Natural killer cell (primary cell): ENCODE results near the gene CCDC88B. TPM values are rescaled to one million over a fixed set of nuclear protein-coding genes. Genes with fewer than 3 reads are reported as not detected.

Experiments
- ATAC-seq, 3 donors: fragments of 150-1000 bp in 2 of 3; fragments of 200-7000 bp in 1 of 3; cut with Tn5 transposase; 1 replicate in 1 of 3; 2 replicates in 2 of 3; pipeline ENCODE4 v1.10.0; 2021; ENCODE audit warnings: mild to moderate bottlenecking in 2 of 3, moderate library complexity in 2 of 3
- DNase-seq, 2 donors: peaks; one replicate each; pipeline versions ENCODE4 v3.0.0 to v3.0.0-alpha.2; 2013 to 2021; ENCODE audit warnings: mixed read lengths in 1 of 2
- H3K27ac ChIP-seq: one replicate; pipeline ENCODE4 v1.5.1; 2013; ENCODE audit warnings: mild to moderate bottlenecking, low read length
- H3K27me3 ChIP-seq: one replicate; pipeline ENCODE4 v1.6.1; 2013; ENCODE audit warnings: low read length; ENCODE audit not compliant: control insufficient read depth, insufficient read depth
- H3K36me3 ChIP-seq: one replicate; pipeline ENCODE4 v1.6.1; 2013; ENCODE audit warnings: low read length; ENCODE audit not compliant: control insufficient read depth, insufficient read depth
- H3K4me1 ChIP-seq: one replicate; pipeline ENCODE4 v1.6.1; 2013; ENCODE audit warnings: low read length; ENCODE audit not compliant: control insufficient read depth, insufficient read depth
- H3K4me3 ChIP-seq: one replicate; pipeline ENCODE4 v1.5.1; 2013; ENCODE audit warnings: low read length
- H3K9me3 ChIP-seq: one replicate; pipeline ENCODE4 v1.6.1; 2013; ENCODE audit warnings: low read length; ENCODE audit not compliant: control insufficient read depth, insufficient read depth
- H3K27ac Mint-ChIP-seq, 2 donors: one replicate each; pipeline ENCODE4 v1.8.0; 2022; ENCODE audit warnings: mild to moderate bottlenecking in 2 of 2, mixed read lengths in 2 of 2, moderate library complexity in 1 of 2
- H3K27me3 Mint-ChIP-seq, 2 donors: one replicate each; pipeline ENCODE4 v1.8.0; 2022; ENCODE audit warnings: low read depth in 2 of 2, mixed read lengths in 2 of 2
- H3K36me3 Mint-ChIP-seq: one replicate; pipeline ENCODE4 v1.8.0; 2022; ENCODE audit warnings: mixed read lengths
- H3K4me1 Mint-ChIP-seq, 2 donors: one replicate each; pipeline ENCODE4 v1.8.0; 2022; ENCODE audit warnings: mixed read lengths in 2 of 2
- H3K4me3 Mint-ChIP-seq: one replicate; pipeline ENCODE4 v1.8.0; 2022; ENCODE audit warnings: mild to moderate bottlenecking, moderate library complexity, mixed read lengths
- H3K9me3 Mint-ChIP-seq, 2 donors: one replicate each; pipeline ENCODE4 v1.8.0; 2022; ENCODE audit warnings: mixed read lengths in 2 of 2
- WGBS: methylation state at CpG from one replicate; pipeline ENCODE4 v1.1.7; 2013; ENCODE audit warnings: missing lambda C conversion rate; ENCODE audit not compliant: insufficient coverage; 5-methylcytosine and 5-hydroxymethylcytosine counted together
- intact Hi-C: fragments of 100-400 bp; cut with micrococcal nuclease; formaldehyde crosslinking; loops from one replicate; pipeline ENCODE4 v1.14.2; 2022
- total RNA-seq, 4 donors: library from RNA; stranded (reverse); fragments of 120-200 nt in 1 of 4; gene quantifications; one replicate each; pipeline versions ENCODE4 v1.2.3 to v1.2.4, GENCODE V29; 2013 to 2022
- TF ChIP-seq, protein P1 (sequence below): fragments of 200-600 bp; IDR thresholded peaks from one replicate; pipeline ENCODE4 v1.8.0; 2022; ENCODE audit warnings: antibody characterized with exemption

CCDC88B gene
- total RNA-seq, 3 donors from 2014 or later (not counting 1 experiment from before 2014, with no cell fraction given): 262 to 276 (median 272) TPM

DNA sequence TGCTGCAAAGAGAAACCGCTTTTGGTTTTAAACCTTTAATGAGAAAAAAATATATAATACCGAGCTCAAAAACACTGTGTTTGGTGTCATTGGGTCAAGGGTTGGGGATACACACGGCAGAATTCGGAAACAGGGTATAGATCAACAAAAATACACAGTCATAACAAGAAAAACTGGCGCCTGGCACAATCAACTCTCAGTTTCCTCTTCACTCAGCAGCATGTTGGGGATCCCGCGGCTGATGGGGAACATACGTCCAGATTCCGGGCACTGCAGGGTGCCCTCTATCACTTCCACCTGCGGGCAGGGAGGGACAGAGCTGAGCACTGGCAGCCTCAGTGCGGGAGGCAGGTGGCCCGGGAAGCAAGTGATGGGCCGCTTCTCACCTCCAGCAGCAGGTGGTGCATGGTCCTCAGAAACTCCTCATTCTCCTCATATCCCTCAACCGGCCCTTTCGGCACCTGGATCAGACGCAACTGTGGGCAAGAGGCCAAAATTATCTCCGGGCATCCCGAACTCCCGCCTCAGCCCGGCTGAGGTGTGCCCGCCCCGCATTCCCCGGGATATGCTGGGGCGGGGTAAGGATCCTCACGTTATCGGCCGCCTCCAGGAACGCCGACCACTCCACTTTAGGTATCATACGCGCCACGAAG is 23.2 kb upstream of the CCDC88B start:
- H3K27me3 Mint-ChIP-seq: no peaks in the 10 kb centered on the region
- no peaks in the 10 kb centered on the region for H3K9me3 Mint-ChIP-seq
- Histone ChIP-seq H3K27ac (peak overlapping the region; percentile 86), H3K4me1 (peaks cover 30% of the 10 kb centered on the region), H3K27me3 (no peaks in the 10 kb centered on the region), H3K36me3 (peaks cover 30% of the 10 kb centered on the region), H3K9me3 (no peaks in the 10 kb centered on the region), H3K4me3 (peak overlapping the region; percentile 91)
- intact Hi-C loops: loop anchor here (1.0 to 5.0 kb wide), 4 partner anchors 11 to 129 kb away; partner anchors contain the start of genes CCDC88B, ESRRA and STIP1
- peak overlapping the region; percentile 97 for H3K4me3 Mint-ChIP-seq
- H3K27ac Mint-ChIP-seq: peak overlapping the region; percentile 88 to 99
- DNase-seq: peak in 1 of 2 donors; percentile 76
- TF ChIP-seq, protein P1, sequence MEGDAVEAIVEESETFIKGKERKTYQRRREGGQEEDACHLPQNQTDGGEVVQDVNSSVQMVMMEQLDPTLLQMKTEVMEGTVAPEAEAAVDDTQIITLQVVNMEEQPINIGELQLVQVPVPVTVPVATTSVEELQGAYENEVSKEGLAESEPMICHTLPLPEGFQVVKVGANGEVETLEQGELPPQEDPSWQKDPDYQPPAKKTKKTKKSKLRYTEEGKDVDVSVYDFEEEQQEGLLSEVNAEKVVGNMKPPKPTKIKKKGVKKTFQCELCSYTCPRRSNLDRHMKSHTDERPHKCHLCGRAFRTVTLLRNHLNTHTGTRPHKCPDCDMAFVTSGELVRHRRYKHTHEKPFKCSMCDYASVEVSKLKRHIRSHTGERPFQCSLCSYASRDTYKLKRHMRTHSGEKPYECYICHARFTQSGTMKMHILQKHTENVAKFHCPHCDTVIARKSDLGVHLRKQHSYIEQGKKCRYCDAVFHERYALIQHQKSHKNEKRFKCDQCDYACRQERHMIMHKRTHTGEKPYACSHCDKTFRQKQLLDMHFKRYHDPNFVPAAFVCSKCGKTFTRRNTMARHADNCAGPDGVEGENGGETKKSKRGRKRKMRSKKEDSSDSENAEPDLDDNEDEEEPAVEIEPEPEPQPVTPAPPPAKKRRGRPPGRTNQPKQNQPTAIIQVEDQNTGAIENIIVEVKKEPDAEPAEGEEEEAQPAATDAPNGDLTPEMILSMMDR: no peak
- 4% methylated on average over 29 of the region's 32 CpGs for WGBS
- H3K36me3 Mint-ChIP-seq: no peaks in the 10 kb centered on the region
- peaks cover 55 to 62% of the 10 kb centered on the region in 2 donors for H3K4me1 Mint-ChIP-seq
- ATAC-seq: no peak

DNA sequence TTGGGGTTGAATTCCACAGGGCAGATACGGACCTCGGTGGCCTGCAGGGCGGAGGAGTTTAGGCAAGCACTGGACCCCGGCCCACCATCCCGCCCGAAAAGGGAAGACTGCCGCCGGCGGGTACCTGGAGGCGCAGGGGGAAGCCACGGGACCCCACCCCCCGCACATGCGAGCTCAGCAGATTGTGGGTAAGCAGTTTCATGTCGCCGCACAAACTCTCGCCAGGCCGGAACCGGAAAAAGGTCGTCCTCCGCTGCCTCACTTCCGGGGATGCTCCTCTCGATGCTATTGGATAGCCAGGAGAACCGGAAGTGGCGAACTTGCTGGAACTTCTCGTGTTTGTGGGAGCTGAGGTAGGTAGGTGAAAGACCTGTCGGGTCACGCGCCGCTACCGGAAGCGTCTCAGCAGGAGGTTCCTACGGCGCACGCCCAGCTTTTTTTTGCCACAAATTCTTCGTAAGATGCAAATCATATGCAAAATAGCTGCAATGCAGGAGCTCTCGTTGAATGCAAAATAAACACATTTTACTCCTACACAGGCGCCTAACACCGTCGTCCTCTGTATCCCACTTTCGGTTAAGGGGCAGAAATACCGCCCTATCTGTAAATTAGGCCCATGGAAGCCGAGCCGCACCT is 22.6 kb upstream of the CCDC88B start, which contains the start of gene TRMT112:
TRMT112 (minus strand) TSS at position 235 of the 636 bp plus-strand sequence; CDS start at position 202, 33 bp downstream.
- peak within 1 kb of the TSS; percentile 91 for H3K4me3 ChIP-seq
- peak; percentile 62 to 84 (median 76) for ATAC-seq
- no peaks in the 10 kb centered on the region for H3K9me3 ChIP-seq
- H3K27ac Mint-ChIP-seq: peak within 1 kb of the TSS; percentile 88 to 99
- H3K9me3 Mint-ChIP-seq: no peaks in the 10 kb centered on the region
- peak within 1 kb of the TSS; percentile 86 for H3K27ac ChIP-seq
- DNase-seq: peak; percentile 87 to 100
- peak within 1 kb of the TSS; percentile 97 for H3K4me3 Mint-ChIP-seq
- H3K4me1 Mint-ChIP-seq: peaks cover 54 to 61% of the 10 kb centered on the region in 2 donors
- TF ChIP-seq, protein P1: no peak
- peaks cover 30% of the 10 kb centered on the region for H3K4me1 ChIP-seq
- WGBS: under 1% methylated on average over 43 of the region's 43 CpGs
- H3K27me3 ChIP-seq: no peaks in the 10 kb centered on the region
- intact Hi-C loops: loop anchor here (1.0 to 5.0 kb wide), 4 partner anchors 12 to 130 kb away; partner anchors contain the start of genes CCDC88B, ESRRA and STIP1
- no peaks in the 10 kb centered on the region for H3K27me3 Mint-ChIP-seq
- H3K36me3 Mint-ChIP-seq: no peaks in the 10 kb centered on the region
- H3K36me3 ChIP-seq: peaks cover 32% of the 10 kb centered on the region

DNA sequence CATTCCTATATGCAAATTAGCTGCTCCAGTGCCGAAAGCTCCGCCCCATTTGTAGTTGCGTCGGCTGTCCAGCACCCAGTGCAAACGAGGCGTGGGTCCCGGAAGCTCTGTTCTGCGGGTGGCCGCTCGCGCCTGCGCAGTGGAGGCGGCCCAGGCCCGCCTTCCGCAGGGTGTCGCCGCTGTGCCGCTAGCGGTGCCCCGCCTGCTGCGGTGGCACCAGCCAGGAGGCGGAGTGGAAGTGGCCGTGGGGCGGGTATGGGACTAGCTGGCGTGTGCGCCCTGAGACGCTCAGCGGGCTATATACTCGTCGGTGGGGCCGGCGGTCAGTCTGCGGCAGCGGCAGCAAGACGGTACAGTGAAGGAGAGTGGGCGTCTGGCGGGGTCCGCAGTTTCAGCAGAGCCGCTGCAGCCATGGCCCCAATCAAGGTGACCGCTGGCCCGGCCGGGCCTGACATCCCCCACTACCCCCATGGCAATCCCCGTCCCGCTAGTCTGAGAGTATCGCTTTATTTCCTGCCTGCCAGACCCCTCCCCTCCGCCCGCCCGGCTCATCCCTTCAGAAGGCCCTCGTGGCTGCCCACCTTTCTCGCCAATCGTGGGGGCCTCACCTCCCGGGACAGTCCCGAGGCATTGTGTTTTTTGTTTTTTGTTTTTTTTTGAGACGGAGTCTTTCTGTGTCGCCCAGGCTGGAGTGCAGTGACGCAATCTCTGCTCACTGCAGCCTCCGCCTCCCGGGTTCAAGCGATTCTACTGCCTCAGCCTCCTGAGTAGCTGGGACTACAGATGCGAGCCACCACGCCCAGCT is 21.8 kb upstream of the CCDC88B start, which contains the start of gene PRDX5:
PRDX5 (plus strand) TSS at position 161 of the 805 bp plus-strand sequence; CDS start at position 256, 95 bp downstream.
- TF ChIP-seq, protein P1: no peak
- H3K27ac Mint-ChIP-seq: peak within 1 kb of the TSS; percentile 88 to 99
- Histone ChIP-seq H3K4me1 (peaks cover 30% of the 10 kb centered on the region), H3K4me3 (peak within 1 kb of the TSS; percentile 91), H3K9me3 (no peaks in the 10 kb centered on the region), H3K27ac (peak within 1 kb of the TSS; percentile 86), H3K27me3 (no peaks in the 10 kb centered on the region), H3K36me3 (peaks cover 34% of the 10 kb centered on the region)
- H3K27me3 Mint-ChIP-seq: no peaks in the 10 kb centered on the region
- ATAC-seq (peak; percentile 74 to 90 (median 78)), DNase-seq (peak; percentile 95 to 99)
- peak within 1 kb of the TSS; percentile 97 for H3K4me3 Mint-ChIP-seq
- WGBS: under 1% methylated on average over 60 of the region's 61 CpGs
- no peaks in the 10 kb centered on the region for H3K9me3 Mint-ChIP-seq
- H3K4me1 Mint-ChIP-seq: peaks cover 47 to 53% of the 10 kb centered on the region in 2 donors
- no peaks in the 10 kb centered on the region for H3K36me3 Mint-ChIP-seq
- intact Hi-C loops: loop anchor here (1.0 to 5.0 kb wide), 5 partner anchors 13 to 131 kb away; partner anchors contain the start of genes CCDC88B, ESRRA and STIP1
